Measurements from ENCODE around the gene ARL2BP. TPM values are rescaled to one million over a fixed set of nuclear protein-coding genes. Genes with fewer than 3 reads are reported as not detected.
A peak's percentile ranks its signal among the peaks of the same experiment; 100 is the strongest.

The ARL2BP gene
- total and polyA plus RNA-seq, 2 of the 13 experiments (the other 11 are each of a cell fraction or from before 2014, with no cell fraction given), result 64.3 to 67.6 TPM

DNA sequence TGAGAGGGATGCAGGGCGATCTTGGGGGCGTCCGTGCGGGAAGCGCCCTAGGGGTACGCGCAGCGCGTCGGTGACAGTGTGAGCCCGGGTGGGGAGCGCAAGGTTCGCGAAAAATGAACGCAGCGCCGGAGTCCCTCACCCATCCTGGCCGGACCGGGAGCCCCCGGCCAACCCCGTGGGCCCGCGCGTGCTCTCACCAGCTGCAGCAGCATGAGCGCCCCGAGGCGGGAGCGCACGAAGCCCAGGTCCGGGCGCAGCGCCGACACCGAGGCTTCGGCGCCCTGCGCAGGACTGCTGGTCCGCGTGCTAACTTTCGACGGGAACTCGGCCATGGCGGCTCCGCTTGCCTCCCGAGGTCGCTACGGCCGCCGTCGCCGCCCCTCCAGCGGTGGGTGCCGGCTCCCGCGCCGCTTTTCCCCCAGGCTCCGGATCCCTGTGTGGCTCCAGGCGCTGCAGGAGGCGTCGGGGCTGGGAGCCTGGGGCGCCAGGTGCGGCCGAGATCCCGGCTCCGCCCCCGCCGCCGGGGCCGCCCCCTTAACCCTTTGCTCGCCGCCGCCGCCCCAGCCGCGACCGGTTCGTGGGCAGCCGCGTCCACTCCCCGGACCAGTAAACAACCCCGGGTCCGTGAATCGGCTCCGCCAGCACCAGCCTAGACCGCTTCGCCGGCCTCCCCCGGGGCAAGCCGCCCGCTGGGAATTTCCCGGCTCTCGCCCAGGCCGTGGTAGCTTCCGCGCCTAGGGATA is 39.3 kb downstream of the ARL2BP start, which contains the start of gene PLLP (continued):
- TF ChIP-seq PTBP1 (IDR thresholded peaks at IDR 0.05; ENCODE audit: low read depth, low read length, poor library complexity, severe bottlenecking) (peak; percentile 51), ZNF773 (CRISPR knock-in tag; IDR thresholded peaks at IDR 0.05; ENCODE audit: borderline replicate concordance) (peak; percentile 95), MAZ (IDR thresholded peaks at IDR 0.05; ENCODE audit: borderline replicate concordance, low read depth, low read length) (no peak), MAZ (CRISPR knock-in tag; IDR thresholded peaks at IDR 0.05; ENCODE audit: low read depth) (peak; percentile 96; the same call in 1 of the 2 replicates), MIER3 (CRISPR knock-in tag; IDR thresholded peaks at IDR 0.05; ENCODE audit: borderline replicate concordance) (no peak; the same call in 1 of the 2 replicates), KLF15 (CRISPR knock-in tag; IDR thresholded peaks at IDR 0.05; ENCODE audit: borderline replicate concordance) (peak; percentile 81), CCAR2 (optimal IDR thresholded peaks at IDR 0.05; ENCODE audit: low read depth, low read length) (no peak), KLF16 (CRISPR knock-in tag; IDR thresholded peaks at IDR 0.05) (peak; percentile 92; a peak in 2 of 4 replicates), ZNF552 (CRISPR knock-in tag; IDR thresholded peaks at IDR 0.05; ENCODE audit: borderline replicate concordance) (peak; percentile 93; the same call in 1 of the 2 replicates), ASH2L (IDR thresholded peaks at IDR 0.05; ENCODE audit: insufficient read length, low read depth, low read length) (peak; percentile 93), KDM5B (CRISPR knock-in tag; IDR thresholded peaks at IDR 0.05; ENCODE audit: borderline replicate concordance) (peak; percentile 100), HMG20B (CRISPR knock-in tag; conservative IDR thresholded peaks at IDR 0.05) (0 out of 2 replicates have a peak, but pooled peaks have one; percentile 14), KMT2A (CRISPR knock-in tag; IDR thresholded peaks at IDR 0.05) (peak; percentile 86), ZC3H13 (CRISPR knock-in tag; IDR thresholded peaks at IDR 0.05) (no peak; the same call in 1 of the 2 replicates), ZNF33A (CRISPR knock-in tag; IDR thresholded peaks at IDR 0.05; ENCODE audit: borderline replicate concordance) (no peak), ZNF317 (CRISPR knock-in tag; IDR thresholded peaks at IDR 0.05) (no peak), RFXANK (CRISPR knock-in tag; IDR thresholded peaks at IDR 0.05) (0 out of 2 replicates have a peak, but pooled peaks have one; percentile 24), AGO1 (IDR thresholded peaks at IDR 0.05; ENCODE audit: low read depth, low read length, poor library complexity, severe bottlenecking) (peak; percentile 32), SIX4 (CRISPR knock-in tag; IDR thresholded peaks at IDR 0.05) (no peak), HNRNPK (IDR thresholded peaks at IDR 0.05; ENCODE audit: low read depth, low read length, poor library complexity, severe bottlenecking) (peak; percentile 11), SIN3B (IDR thresholded peaks at IDR 0.05; ENCODE audit: low read length) (no peak), ARID4A (CRISPR knock-in tag; IDR thresholded peaks at IDR 0.05; ENCODE audit: borderline replicate concordance) (peak; percentile 87), NRL (CRISPR knock-in tag; IDR thresholded peaks at IDR 0.05; ENCODE audit: borderline replicate concordance) (peak; percentile 98)
- TF ChIP-seq, protein P1, sequence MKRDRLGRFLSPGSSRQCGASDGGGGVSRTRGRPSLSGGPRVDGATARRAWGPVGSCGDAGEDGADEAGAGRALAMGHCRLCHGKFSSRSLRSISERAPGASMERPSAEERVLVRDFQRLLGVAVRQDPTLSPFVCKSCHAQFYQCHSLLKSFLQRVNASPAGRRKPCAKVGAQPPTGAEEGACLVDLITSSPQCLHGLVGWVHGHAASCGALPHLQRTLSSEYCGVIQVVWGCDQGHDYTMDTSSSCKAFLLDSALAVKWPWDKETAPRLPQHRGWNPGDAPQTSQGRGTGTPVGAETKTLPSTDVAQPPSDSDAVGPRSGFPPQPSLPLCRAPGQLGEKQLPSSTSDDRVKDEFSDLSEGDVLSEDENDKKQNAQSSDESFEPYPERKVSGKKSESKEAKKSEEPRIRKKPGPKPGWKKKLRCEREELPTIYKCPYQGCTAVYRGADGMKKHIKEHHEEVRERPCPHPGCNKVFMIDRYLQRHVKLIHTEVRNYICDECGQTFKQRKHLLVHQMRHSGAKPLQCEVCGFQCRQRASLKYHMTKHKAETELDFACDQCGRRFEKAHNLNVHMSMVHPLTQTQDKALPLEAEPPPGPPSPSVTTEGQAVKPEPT (CRISPR knock-in tag; IDR thresholded peaks at IDR 0.05; ENCODE audit: low read depth), result peak; percentile 95
